NAMALWA (cell line): ENCODE results near the gene SYNRG.

Experiments
- DNase-seq: peaks from one replicate; pipeline ENCODE4 v3.0.0-alpha.2; 2015; ENCODE audit warnings: low spot score

Gene SYNRG

DNA sequence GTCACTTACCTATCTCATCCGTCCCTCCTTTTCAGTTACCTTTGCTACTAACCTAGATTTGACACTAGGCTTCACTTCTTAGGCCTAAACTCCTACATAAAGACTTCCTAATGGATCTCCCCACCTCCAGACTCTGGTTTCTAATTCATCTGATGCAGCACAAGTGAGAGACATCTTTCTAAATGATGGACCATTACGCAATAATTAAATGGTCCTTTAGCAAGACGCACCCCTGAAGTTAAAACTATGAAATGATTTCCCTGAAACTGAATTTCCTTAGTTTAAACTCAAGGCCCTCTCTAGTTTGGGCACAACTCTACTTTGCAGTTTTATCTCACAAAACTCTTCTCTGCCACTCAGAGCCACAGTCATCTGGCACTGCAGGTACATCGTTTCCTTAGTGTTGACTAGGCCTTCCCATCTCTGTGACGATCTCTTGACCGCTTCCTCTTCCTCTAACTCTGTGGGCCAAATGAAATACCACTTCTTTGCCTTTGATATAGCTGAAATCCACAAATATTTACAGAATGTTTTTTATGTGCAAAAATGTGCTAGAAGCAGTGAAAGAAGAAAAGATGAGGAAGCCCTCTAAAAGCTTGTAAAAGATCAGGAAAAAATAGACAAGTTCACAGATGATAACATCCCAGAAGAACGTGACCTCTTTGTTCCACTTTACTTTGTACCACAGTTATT lies 3.3 kb downstream of the SYNRG start:
- DNase-seq = no peak

GRCh38 chr17:37605081-37605480 lies 4.1 kb downstream of the SYNRG start:
- DNase-seq = no peak

- DNase-seq = no peak
These were observed 4.7 kb downstream of the SYNRG start for GRCh38 chr17:37604556-37604955.

DNA sequence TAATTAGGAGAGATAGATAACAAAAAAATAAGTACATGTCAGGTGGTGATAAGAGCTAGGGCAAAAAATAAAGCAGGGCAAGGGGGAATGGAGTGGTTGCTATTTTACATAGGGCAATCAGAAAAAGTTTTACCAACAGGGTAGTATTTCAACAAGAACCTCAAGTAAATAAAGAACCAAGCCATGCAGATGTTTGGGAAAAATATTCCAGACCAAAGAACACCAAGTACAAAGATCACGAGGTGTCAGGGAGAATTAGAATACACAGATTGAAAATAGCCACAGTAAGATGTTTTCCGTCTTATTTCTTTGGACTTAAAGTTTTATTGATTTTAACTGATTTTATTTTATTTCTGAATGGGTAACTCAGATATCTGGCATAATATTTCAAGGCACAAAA lies 11.1 kb downstream of the SYNRG start:
- no peak for DNase-seq

DNA sequence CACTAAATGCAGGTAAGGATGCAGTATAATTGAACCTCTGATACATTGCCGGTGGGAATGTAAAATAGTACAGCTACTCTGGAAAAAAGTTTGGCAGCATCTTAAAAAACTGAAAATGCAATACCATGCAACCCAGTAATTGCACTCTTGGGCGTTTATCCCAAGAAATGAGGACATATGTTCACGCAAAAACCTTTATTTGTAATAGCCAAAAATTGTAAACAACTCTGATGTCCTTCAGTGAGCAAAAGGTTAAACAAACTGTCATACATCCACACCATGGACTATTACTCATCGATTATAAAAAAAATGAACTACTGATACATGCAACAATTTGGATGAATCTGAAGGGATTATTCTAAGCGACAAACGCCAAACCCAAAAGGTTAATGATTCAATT lies 16.9 kb downstream of the SYNRG start:
- no peak for DNase-seq

GRCh38 chr17:37585066-37585465 lies 24.2 kb downstream of the SYNRG start:
- no peak for DNase-seq

- DNase-seq = no peak
These were observed 32.9 kb downstream of the SYNRG start for GRCh38 chr17:37576281-37576680.

DNA sequence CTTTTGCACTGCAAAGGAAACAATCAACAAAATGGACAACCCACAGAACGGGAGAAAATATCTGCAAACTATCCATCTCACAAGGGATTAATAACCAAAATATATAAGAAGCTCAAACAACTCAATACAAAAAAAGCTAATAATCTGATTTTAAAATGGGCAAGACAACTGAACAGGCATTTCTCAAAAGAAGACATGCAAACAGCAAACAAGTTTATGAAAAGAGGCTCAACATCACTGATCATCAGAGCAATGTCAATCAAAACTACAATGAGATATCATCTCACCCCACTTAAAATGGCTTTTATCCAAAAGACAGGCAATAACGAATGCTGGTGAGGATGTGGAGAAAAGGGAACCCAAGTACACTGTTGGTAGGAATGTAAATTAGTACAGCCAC lies 34.8 kb downstream of the SYNRG start:
- DNase-seq = no peak

DNA sequence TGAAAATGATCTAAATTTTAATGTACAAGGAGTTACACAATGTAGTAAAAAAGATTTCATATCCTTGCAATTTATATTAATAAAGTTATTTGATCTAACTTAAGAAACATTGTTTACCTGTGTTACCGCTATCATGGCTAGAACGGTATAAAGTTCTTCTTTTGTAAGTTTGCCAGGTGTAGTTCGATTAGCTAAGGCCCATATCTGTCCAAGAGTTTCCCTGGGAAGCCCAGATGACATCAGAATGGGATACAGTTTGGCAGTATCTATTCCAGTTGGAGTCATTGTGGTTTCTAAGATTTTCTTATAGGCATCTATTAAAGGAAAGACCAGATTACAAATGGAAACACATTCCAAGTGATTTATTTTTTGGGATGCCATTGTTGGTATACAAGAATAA lies 37.5 kb downstream of the SYNRG start:
- DNase-seq = no peak

DNA sequence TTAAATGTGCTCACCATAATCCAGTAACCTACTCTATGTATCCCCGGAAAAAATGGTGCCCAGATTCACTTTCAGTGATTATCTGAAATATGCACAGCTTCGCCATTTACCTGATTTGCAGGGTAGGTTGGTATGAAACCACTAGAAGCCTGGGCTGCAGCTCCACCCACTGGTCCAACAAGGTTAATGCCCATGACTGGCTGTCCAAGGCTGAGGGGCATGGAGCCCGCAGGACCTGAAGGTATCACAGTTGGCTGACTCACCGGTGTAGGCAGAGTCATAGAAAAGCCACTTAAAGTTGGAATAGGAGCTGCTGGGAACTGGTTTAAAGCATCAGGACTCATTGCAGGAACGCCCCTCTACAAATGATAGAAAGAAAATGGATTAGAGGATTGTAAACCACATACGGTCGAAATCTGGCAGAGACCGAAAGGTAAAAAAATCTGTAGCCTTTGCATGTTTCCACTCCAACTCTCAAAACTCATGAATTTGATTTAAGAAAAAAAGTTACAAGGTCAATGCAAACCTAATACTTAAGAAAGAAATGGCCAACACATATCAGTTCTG lies 38.6 kb downstream of the SYNRG start:
- DNase-seq = peak; percentile 58

GRCh38 chr17:37568350-37569053 lies 40.7 kb downstream of the SYNRG start:
- DNase-seq = no peak

DNA sequence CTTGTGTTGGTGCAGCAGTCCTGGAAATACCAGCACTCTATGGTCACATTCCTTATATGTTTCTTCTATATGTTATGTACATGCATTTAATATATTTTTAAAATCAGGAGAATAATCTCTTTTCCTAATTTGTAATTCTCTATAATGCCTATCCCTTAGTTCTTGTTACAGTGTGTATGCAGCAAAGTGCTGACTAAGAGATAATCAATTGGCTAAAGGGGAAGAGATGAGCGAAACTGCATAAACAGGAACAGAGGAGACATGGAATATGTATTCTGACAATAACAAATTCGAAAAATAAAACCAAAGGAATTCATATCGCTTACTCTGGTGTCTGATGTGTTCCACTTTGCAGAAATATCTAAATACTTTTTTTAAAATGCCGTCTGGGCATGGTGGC lies 41.7 kb downstream of the SYNRG start:
- DNase-seq = no peak

- DNase-seq = no peak
These were observed 42.1 kb downstream of the SYNRG start for GRCh38 chr17:37567137-37567536.

DNA sequence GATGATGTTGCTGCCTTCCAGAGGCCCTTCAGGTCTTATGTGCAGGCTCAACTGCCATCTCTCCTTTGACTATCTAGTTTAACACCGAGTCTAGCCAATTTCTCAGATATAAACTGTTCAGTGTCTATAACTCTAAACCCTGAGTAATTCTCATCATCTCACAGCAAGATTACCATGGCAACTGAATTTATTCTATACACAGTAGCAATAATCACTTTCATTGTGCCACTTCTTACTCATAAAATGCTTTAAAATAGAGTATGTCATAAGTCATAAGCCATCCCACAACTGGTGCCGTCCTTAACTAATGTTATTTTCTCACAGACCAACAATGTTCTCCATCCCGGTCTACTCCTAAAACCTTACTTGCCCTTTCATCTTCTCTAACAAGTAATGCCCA lies 45.0 kb downstream of the SYNRG start:
- DNase-seq = no peak

GRCh38 chr17:37562016-37562745 lies 47.0 kb downstream of the SYNRG start:
- DNase-seq = no peak

DNA sequence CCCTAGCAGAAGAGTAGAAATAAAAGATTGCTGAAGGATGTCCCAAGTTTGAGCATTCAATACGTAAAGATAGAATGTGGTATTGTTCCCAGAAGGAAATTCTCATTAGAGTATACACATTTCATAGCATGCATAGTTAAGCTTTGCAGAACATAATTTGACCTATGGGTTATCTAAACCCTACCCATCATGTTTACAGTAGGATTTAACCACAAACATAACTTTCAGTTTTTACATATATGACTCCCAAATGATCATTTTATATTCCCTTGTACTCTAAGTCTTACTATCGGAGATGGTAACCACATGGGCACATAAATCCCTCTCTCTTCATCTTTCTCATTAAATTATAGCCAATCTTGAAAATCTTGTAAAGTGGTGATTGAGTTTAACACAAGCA lies 50.9 kb downstream of the SYNRG start:
- no peak for DNase-seq

- no peak for DNase-seq
These were observed 51.7 kb downstream of the SYNRG start for GRCh38 chr17:37557482-37557881.

DNA sequence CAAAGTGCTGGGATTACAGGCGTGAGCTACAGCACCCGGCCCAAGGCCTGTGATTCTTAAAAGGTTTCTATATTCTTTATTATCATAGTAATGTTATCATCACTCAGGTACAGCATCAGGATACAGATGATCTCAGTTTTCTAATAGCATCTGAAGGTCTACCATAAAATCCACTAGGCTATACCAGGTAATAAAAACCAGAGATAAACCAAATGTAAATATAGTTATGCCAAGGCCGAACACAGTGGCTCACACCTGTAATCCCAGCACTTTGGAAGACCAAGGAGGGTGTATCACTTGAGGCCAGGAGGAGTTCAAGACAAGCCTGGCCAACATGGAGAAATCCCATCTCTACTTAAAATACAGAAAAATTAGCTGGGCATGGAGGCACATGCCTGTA lies 53.8 kb downstream of the SYNRG start:
- no peak for DNase-seq

DNA sequence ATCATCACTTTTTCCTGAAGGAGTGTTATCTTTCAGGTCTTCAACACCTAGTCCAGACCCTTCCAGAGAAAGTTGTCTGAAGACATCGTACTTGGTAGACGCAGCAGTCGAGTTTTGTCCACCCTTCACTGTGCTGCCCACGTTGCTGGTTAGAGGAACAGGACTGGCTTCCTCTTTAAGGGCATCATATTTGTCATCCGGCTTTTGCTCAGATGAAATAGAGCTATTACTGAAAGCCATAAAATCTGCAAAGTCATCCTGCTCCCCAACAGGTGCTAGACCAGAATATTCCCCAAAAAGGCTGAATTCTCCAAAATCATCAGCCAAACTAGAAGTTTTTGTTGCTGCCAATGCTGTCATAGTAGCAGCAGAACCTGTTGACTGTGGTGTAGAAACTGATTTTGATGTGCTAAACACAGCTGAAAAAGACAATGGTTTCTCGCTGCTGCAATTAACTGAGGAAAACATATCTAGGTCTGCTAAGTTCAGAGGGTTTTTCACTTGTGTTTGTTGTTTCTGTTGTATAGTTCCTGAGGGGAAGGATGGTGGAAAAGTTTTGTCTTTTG lies 55.7 kb downstream of the SYNRG start:
- no peak for DNase-seq

DNA sequence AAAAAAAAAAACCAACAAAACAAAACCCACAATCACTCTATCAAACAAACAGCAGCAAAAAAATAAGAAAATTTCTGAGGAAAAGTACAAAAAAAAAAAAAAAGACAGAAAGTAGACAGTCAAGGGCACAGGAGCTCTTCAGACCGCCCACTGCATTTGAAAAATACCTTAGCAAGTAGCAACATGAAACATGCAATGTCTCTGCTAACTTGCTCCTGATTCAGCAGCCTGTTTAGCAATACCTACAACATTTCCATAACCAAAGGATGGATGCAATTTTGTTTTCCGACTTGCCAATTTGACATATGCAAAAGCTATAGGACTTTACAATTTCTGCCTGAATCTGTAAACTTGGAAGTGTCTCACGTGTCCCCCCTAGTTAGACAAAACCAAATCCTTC lies 57.4 kb downstream of the SYNRG start:
- DNase-seq = no peak

DNA sequence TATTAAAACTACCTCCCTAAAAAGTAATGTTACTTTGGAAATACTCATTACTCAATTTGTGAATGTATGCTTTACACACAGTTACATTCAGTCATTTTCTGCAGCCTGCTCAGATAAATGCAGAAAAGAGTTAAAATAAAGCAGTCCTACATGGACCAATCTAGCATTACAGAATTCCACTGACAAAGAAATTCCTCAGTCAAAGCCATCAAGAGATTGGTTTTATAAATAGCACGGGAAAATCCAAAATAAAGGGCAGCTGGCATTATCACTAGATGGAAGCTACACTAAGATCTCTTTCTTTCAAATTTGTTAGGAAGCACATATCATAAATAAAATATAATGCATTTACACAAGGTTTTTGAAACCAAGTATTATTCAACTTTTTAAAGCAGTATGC lies 61.2 kb downstream of the SYNRG start:
- DNase-seq = no peak

- no peak for DNase-seq
These were observed 62.9 kb downstream of the SYNRG start for GRCh38 chr17:37546302-37546701.

DNA sequence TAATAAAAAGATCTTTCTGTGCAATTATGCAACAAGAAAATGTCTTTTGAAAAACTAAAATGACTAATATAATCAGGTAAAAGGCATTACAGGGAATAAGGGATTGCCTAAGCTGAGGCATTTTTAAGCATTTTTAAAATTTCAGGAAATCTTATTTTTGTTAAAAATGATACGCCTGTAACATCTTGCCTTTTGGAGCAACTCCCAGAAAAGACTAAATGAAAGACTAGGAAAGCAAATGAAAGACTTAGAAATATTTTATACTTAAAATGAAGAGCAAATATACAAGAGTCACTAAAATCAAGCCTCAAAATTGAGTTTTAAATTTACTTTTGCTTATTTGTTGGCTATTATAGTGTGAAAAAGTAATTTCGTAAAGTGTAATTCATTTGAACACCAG lies 63.7 kb downstream of the SYNRG start:
- no peak for DNase-seq
